ENCODE data around the gene RPS6KA2.

Gene RPS6KA2

GRCh38 chr6:166485651-166486535 is 141.2 kb downstream of the RPS6KA2 start:
- no peak for DNase-seq (ENCODE audit: low spot score)

- no peak for DNase-seq (ENCODE audit: low spot score)
Measured at GRCh38 chr6:166484863-166485262, 142.2 kb downstream of the RPS6KA2 start.

- DNase-seq (ENCODE audit: low spot score): no peak
Measured at GRCh38 chr6:166483573-166484250, 143.3 kb downstream of the RPS6KA2 start.

- no peak for DNase-seq (ENCODE audit: low spot score)
Measured at GRCh38 chr6:166483026-166483425, 144.0 kb downstream of the RPS6KA2 start.

GRCh38 chr6:166478782-166479592 is 148.1 kb downstream of the RPS6KA2 start:
- no peak for DNase-seq (ENCODE audit: low spot score)

DNA sequence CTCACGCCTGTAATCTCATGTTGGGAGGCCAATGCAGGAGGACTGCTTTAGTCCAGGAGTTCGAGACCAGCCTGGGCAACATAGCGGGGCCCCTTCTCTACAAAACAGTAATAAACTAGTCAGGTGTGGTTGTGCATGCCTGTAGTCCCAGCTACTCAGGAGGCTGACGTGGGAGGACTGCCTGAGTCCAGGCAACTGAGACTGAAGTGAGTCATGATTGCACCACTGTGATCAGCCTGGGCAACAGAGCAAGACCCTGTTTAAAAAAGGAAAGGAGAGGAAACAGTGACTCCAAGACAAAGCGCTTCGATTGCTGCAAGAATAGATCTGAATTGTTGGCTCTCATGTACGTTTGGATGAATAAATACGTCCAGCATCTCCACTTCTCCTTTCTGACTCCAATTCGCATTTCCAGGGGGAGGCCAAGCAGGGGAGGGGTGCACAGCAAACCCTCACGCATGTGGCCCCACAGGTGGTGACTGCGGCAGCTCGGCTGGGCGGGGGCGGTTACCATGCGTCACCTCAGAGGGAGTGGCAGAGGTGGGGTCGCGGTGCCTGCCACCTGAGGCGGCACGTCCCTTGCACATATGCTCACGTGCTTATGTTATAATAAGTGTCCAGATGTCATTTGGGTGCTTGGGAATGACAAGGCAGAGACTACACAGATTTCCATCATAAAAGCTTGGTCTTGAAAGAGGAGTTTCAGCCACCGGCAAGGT is 149.2 kb downstream of the RPS6KA2 start:
- no peak for DNase-seq (ENCODE audit: low spot score)

GRCh38 chr6:166476634-166477215 is 150.3 kb downstream of the RPS6KA2 start:
- DNase-seq (ENCODE audit: low spot score): no peak

- no peak for DNase-seq (ENCODE audit: low spot score)
Measured at GRCh38 chr6:166476061-166476591, 150.9 kb downstream of the RPS6KA2 start.

DNA sequence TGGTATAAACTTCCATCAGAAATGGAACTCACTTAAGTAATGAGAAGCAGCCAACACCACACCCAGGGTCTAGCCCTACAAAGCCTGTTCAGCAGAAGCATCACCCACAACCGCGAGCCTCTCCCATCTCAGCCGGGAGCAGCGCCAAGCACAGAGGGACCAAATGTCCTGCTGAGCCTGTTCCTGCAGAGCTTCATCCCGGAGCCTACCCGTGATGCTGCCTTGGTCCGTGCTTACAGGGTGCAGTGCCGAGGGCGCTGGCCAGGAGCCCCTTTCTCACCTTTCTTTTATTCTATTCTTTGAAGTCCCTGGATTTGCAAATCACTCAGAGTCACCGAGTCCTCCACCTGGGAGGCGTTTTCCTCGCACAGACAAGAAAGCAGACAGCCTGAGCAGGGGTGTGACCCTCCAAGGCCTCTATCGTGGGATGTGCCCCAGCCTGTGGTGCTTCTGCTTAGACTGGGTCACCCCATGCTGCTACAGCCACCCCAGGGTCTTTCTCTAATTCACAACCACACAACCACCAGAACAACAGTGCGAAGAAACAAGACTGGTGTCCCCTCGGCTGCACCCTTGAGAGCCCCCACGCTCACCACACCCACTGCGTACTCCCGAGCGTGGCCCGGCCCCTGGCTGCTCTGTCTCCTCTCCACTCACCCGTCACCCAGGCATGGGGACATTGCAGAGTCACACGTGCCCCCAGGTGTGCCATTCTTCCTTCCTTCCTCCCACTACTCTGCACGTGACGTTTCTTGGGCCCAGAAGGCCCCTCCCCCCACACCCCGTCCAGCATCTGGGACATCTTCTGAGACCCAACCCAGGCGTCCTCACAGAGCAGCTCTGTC is 152.1 kb downstream of the RPS6KA2 start:
- no peak for DNase-seq (ENCODE audit: low spot score)

DNA sequence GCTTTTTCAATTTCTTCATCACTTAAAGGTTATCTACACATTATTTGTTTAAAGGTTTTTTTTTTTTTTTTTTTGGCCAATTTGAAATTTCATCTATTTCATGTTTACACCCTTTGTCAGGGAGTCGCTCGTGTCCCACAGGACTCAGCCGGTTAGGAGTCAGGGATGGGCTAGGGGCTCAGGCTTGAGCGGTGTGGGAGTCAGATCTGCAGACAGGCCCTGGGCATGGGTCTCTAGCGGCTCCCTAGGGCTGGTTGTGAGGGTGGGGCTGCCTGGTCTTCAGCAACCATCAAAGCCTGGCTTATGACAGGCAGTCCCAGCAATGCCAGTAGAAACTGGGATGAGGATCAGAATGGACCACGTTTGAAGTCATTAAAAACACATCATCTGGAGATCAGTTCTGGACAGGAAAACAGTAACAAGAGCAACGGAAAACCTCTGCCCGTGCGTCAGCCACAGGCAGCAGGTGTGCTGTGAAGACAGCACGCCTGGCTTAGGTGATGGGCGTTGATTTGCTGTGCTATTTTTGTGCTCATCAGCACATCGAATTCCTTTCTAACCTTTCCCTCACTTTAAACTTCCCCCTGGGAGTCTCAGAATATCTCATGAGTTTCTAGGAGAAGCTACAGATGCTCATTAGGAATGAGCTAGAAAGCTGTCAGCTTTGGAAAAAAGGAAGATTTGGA is 153.0 kb downstream of the RPS6KA2 start:
- no peak for DNase-seq (ENCODE audit: low spot score)

- DNase-seq (ENCODE audit: low spot score): no peak
Measured at GRCh38 chr6:166472636-166473035, 154.4 kb downstream of the RPS6KA2 start.

- DNase-seq (ENCODE audit: low spot score): no peak
Measured at GRCh38 chr6:166471797-166472260, 155.2 kb downstream of the RPS6KA2 start.

DNA sequence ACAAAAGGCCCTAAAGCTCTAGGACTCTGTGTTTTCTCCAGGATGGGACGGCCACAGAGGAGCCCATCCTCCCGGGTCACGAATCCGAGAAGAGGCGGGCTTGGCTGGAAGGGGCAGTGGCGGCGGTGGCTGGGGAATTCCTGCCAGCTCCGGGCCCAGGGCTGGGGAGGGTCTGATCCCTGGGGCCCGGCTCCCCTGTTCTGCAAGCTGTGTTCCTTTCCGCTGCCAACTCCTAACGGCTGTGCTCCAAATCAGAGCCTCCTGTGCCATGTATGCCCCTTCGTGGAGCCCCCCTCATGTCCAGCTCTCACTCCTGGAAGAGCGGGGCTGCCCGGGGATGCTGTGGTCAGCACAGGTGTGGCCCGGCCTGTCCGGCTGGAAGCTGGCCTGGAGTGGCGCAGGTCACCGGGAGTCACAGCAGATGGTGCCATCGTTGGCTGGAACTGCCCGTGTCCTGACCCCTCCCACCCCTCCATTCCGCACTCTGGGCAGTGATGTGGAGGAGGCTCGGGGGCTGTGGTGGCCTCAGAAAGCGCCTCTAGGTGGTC is 156.1 kb downstream of the RPS6KA2 start:
- DNase-seq (ENCODE audit: low spot score): no peak

DNA sequence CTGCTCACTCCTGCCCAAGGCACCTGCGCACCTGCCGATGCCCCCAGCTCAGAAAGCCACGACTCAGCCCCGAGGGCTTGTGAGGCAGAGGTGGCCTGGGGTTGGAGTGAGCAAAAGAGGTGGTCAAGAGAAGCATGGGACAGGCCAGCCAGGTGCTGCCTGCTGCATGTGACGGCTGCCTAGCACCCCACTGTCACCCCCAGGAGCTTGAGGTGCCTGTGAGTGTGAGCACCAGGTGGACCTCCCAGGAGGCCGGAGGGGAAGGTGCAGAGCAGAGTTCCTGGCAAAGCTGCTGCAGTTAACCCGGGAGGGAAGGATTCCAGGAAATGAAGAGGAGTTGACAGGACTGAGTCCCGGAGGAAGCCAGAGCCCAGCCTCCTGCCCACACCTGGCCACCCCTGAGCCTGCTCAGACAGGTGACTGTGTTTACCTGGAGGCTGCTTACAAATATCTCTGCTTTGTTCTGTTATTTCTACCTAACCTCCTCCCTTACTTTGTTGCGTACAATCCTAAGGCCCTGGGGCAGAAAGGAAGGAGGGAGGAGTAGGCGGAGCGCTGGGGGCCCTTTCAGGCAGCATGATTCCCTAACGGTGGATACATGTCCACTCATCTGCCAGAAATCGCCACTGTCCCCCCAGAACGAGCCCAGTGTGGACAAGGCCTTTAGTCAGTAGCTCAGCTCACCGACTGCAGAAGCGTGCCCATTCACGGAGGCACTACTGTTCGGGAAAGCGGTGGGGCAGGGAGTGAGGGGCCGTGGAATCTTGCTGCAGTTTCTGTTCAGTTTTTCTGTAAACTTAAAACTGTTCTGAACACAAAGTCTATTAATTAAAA is 156.8 kb downstream of the RPS6KA2 start:
- no peak for DNase-seq (ENCODE audit: low spot score)

GRCh38 chr6:166469426-166469961 is 157.6 kb downstream of the RPS6KA2 start:
- DNase-seq (ENCODE audit: low spot score): no peak

- DNase-seq (ENCODE audit: low spot score): no peak
Measured at GRCh38 chr6:166467436-166468000, 159.5 kb downstream of the RPS6KA2 start.

Measured in pons (tissue), 1 donor.